Measurements from ENCODE around the gene MAN2B2. TPM values are rescaled to one million over a fixed set of nuclear protein-coding genes. Genes with fewer than 3 reads are reported as not detected.

The MAN2B2 gene
- total RNA-seq, 4 donors from 2014 or later: 9.0 to 23.3 (median 14.3) TPM

DNA sequence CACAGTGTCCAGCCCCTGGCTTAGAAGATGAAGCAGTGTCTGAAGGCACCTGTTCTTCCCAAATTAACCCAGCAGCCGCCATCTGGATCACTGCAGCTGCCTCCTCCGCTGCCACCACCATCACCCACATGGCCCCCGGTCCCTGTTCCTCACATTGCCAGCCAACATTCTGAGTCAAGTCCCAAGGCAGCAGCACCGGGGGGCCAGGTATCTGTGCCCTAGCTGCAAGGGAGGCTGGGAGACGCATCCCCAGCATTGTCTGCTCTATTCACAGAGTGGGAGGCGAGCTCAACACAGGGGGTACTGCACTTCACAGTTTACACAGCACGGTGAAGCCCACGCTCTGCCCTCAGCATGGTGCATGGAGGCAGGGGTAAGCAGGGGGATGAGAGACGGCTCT, 42.3 kb upstream of the MAN2B2 start:
- no peaks in the 10 kb centered on the region for H3K9me3 ChIP-seq
- TF ChIP-seq POLR2A (IDR thresholded peaks at IDR 0.05): no peak
- TF ChIP-seq, protein P1, sequence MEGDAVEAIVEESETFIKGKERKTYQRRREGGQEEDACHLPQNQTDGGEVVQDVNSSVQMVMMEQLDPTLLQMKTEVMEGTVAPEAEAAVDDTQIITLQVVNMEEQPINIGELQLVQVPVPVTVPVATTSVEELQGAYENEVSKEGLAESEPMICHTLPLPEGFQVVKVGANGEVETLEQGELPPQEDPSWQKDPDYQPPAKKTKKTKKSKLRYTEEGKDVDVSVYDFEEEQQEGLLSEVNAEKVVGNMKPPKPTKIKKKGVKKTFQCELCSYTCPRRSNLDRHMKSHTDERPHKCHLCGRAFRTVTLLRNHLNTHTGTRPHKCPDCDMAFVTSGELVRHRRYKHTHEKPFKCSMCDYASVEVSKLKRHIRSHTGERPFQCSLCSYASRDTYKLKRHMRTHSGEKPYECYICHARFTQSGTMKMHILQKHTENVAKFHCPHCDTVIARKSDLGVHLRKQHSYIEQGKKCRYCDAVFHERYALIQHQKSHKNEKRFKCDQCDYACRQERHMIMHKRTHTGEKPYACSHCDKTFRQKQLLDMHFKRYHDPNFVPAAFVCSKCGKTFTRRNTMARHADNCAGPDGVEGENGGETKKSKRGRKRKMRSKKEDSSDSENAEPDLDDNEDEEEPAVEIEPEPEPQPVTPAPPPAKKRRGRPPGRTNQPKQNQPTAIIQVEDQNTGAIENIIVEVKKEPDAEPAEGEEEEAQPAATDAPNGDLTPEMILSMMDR (IDR thresholded peaks at IDR 0.05): no peak
- H3K27ac ChIP-seq: no peak overlapping the region
- peaks cover 0 to under 1% (median 0%) of the 10 kb centered on the region in 3 donors for H3K4me1 ChIP-seq
- peaks cover 0 to 41% (median 0%) of the 10 kb centered on the region in 4 donors for H3K27me3 ChIP-seq
- H3K4me3 ChIP-seq: no peak overlapping the region
- no peak for DNase-seq
- 85 to 90% methylated on average over 5 to 7 of the region's 9 CpGs for WGBS, 2 donors
- intact Hi-C loops (cut with DNase I): no loop called here
- no peaks in the 10 kb centered on the region for H3K36me3 ChIP-seq

- no peak overlapping the region for H3K4me3 ChIP-seq
- no peaks in the 10 kb centered on the region for H3K36me3 ChIP-seq
- H3K27me3 ChIP-seq: peaks cover 0 to 54% (median 0%) of the 10 kb centered on the region in 4 donors
- TF ChIP-seq POLR2A (IDR thresholded peaks at IDR 0.05): no peak
- TF ChIP-seq, protein P1 (IDR thresholded peaks at IDR 0.05): no peak
- intact Hi-C loops (cut with DNase I): no loop called here
- H3K9me3 ChIP-seq: no peaks in the 10 kb centered on the region
- DNase-seq: no peak
- H3K27ac ChIP-seq: no peak overlapping the region
- 92 to 95% methylated on average over 1 of the region's 1 CpG for WGBS, 2 donors
- no peaks in the 10 kb centered on the region for H3K4me1 ChIP-seq
These were observed 40.9 kb upstream of the MAN2B2 start for GRCh38 chr4:6534050-6534449.

- TF ChIP-seq POLR2A (IDR thresholded peaks at IDR 0.05): no peak
- TF ChIP-seq, protein P1 (IDR thresholded peaks at IDR 0.05): no peak
- Histone ChIP-seq H3K4me3 (no peak overlapping the region), H3K9me3 (no peaks in the 10 kb centered on the region), H3K27me3 (peaks cover 0 to 57% (median 0%) of the 10 kb centered on the region in 4 donors), H3K36me3 (no peaks in the 10 kb centered on the region), H3K27ac (no peak overlapping the region), H3K4me1 (no peaks in the 10 kb centered on the region)
- 95 to 96% methylated on average over 7 to 20 of the region's 38 CpGs for WGBS, 2 donors
- DNase-seq: no peak
- intact Hi-C loops (cut with DNase I): no loop called here
These were observed 40.2 kb upstream of the MAN2B2 start for GRCh38 chr4:6534618-6535328.

- H3K36me3 ChIP-seq: no peaks in the 10 kb centered on the region
- H3K27me3 ChIP-seq: peaks cover 0 to 58% (median 0%) of the 10 kb centered on the region in 4 donors
- DNase-seq: no peak
- intact Hi-C loops (cut with DNase I): no loop called here
- TF ChIP-seq, protein P1 (IDR thresholded peaks at IDR 0.05): no peak
- no peak for TF ChIP-seq POLR2A (IDR thresholded peaks at IDR 0.05)
- H3K4me1 ChIP-seq: no peaks in the 10 kb centered on the region
- H3K27ac ChIP-seq: no peak overlapping the region
- no peak overlapping the region for H3K4me3 ChIP-seq
- peaks cover 0 to 3% (median 1%) of the 10 kb centered on the region in 3 donors for H3K9me3 ChIP-seq
- 76 to 84% methylated on average over 13 to 16 of the region's 17 CpGs for WGBS, 2 donors
These were observed 39.7 kb upstream of the MAN2B2 start for GRCh38 chr4:6535329-6535692.

DNA sequence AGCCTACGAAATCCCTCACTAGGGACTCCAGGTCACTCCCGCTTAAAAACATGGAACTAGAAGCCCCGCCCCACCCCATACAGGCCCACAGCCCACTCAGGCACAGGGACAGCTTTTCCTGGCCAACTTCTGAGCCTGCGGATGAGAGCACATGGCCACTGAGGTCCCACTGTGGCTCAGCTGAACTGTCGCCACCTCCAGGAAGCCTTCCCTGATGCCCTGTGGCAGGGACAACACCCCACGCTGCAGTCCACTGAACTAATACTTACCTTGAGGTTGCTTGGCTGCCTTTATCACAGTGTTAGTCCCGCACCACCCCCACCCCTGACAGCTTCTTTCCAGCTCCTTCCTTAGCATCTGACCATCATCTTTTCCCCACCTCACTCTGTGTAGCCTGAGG, 39.3 kb upstream of the MAN2B2 start:
- no peak for DNase-seq
- 73 to 75% methylated on average over 3 to 5 of the region's 7 CpGs for whole genome bisulfite sequencing, 2 donors
- no peak overlapping the region for H3K4me3 ChIP-seq
- H3K27me3 ChIP-seq: peaks cover 0 to 58% (median 0%) of the 10 kb centered on the region in 4 donors
- H3K9me3 ChIP-seq: peaks cover 0 to 7% (median 5%) of the 10 kb centered on the region in 3 donors
- intact Hi-C loops (cut with DNase I): no loop called here
- TF ChIP-seq, protein P1 (IDR thresholded peaks at IDR 0.05): no peak
- no peak for TF ChIP-seq POLR2A (IDR thresholded peaks at IDR 0.05)
- H3K4me1 ChIP-seq: no peaks in the 10 kb centered on the region
- no peaks in the 10 kb centered on the region for H3K36me3 ChIP-seq
- no peak overlapping the region for H3K27ac ChIP-seq
